HG02588 (cell line): Measurements from ENCODE around the gene ZNF687.

Source experiments
- ATAC-seq: cut with Tn5 transposase; IDR thresholded peaks from one replicate; pipeline ENCODE4 v1.9.1; 2021; ENCODE audit warnings: mild to moderate bottlenecking, moderate library complexity; ENCODE audit not compliant: unreplicated experiment

Gene ZNF687

GRCh38 chr1:151312411-151312810 is 30.3 kb downstream of the ZNF687 start:
- no peak for ATAC-seq

GRCh38 chr1:151312826-151313225 is 30.7 kb downstream of the ZNF687 start:
- no peak for ATAC-seq

- ATAC-seq: no peak
These were observed 31.4 kb downstream of the ZNF687 start for GRCh38 chr1:151313501-151313900.

- no peak for ATAC-seq
These were observed 32.2 kb downstream of the ZNF687 start for GRCh38 chr1:151314137-151314875.

GRCh38 chr1:151315565-151316235 is 33.6 kb downstream of the ZNF687 start:
- ATAC-seq: no peak

GRCh38 chr1:151318975-151319374 is 36.9 kb downstream of the ZNF687 start:
- ATAC-seq: no peak

GRCh38 chr1:151324390-151324930 is 42.4 kb downstream of the ZNF687 start:
- ATAC-seq: no peak

- no peak for ATAC-seq
These were observed 43.1 kb downstream of the ZNF687 start for GRCh38 chr1:151325231-151325630.

- no peak for ATAC-seq
These were observed 43.7 kb downstream of the ZNF687 start for GRCh38 chr1:151325646-151326429.

GRCh38 chr1:151326619-151327222 is 44.6 kb downstream of the ZNF687 start:
- peak; percentile 51 for ATAC-seq

- ATAC-seq: peak; percentile 72
These were observed 45.3 kb downstream of the ZNF687 start, which contains the start of gene PI4KB for GRCh38 chr1:151327223-151327902. Gene PI4KB, minus strand, starts transcription at chr1:151327416. Its CDS starts 10,935 bp downstream, at chr1:151316481.

GRCh38 chr1:151327903-151328674 is 46.0 kb downstream of the ZNF687 start:
- peak; percentile 17 for ATAC-seq

GRCh38 chr1:151334822-151335221 is 52.7 kb downstream of the ZNF687 start:
- no peak for ATAC-seq

- no peak for ATAC-seq
These were observed 54.5 kb downstream of the ZNF687 start for GRCh38 chr1:151336556-151336955.

GRCh38 chr1:151340870-151341754 is 59.0 kb downstream of the ZNF687 start:
- no peak for ATAC-seq
